G401 (cell line): ENCODE data around the gene TCF12. TPM values are rescaled to one million over a fixed set of nuclear protein-coding genes. Genes with fewer than 3 reads are reported as not detected.
A peak's percentile ranks its signal among the peaks of the same experiment; 100 is the strongest.

Experiments used
- DNase-seq: peaks from one replicate; pipeline ENCODE4 v3.0.0-alpha.2; 2015; ENCODE audit warnings: low spot score
- in situ Hi-C: cut with HindIII; loops from 2 replicates; pipeline ENCODE4 v1.10.0; 2016; ENCODE audit warnings: low sequenced_read_pairs, mixed read lengths
- total RNA-seq: library from RNA; depleted of rRNA; stranded (reverse); fragments of >200 nt; shearing (Covaris generic); gene quantifications from 2 replicates; pipeline ENCODE4 v1.2.3, GENCODE V29; 2014

Gene TCF12
- total RNA-seq, 1 experiment from 2014 or later = 55.3 TPM

- in situ Hi-C loops = no loop called here
- no peak for DNase-seq
Observed at GRCh38 chr15:57102858-57103257, 184.4 kb downstream of the TCF12 start.

- no peak for DNase-seq
- in situ Hi-C loops = no loop called here
Observed at GRCh38 chr15:57108296-57108695, 189.9 kb downstream of the TCF12 start.

GRCh38 chr15:57109005-57109404 is 190.6 kb downstream of the TCF12 start:
- DNase-seq = no peak
- in situ Hi-C loops = no loop called here

- DNase-seq = no peak
- in situ Hi-C loops = no loop called here
Observed at GRCh38 chr15:57111002-57111401, 192.6 kb downstream of the TCF12 start.

- in situ Hi-C loops = no loop called here
- no peak for DNase-seq
Observed at GRCh38 chr15:57112178-57112577, 193.7 kb downstream of the TCF12 start.

GRCh38 chr15:57114070-57114469 is 195.6 kb downstream of the TCF12 start:
- DNase-seq = no peak
- in situ Hi-C loops = no loop called here

GRCh38 chr15:57118013-57118799 is 199.8 kb downstream of the TCF12 start:
- in situ Hi-C loops = no loop called here
- no peak for DNase-seq

GRCh38 chr15:57122080-57122840 is 203.8 kb downstream of the TCF12 start:
- in situ Hi-C loops = no loop called here
- no peak for DNase-seq

GRCh38 chr15:57124036-57124435 is 205.6 kb downstream of the TCF12 start:
- DNase-seq = no peak
- in situ Hi-C loops = no loop called here

GRCh38 chr15:57129064-57129463 is 210.6 kb downstream of the TCF12 start:
- no peak for DNase-seq
- in situ Hi-C loops = no loop called here

GRCh38 chr15:57130956-57131355 is 212.5 kb downstream of the TCF12 start:
- no peak for DNase-seq
- in situ Hi-C loops = no loop called here

- peak; percentile 99 for DNase-seq
- in situ Hi-C loops = no loop called here
Observed at GRCh38 chr15:57133127-57133968, 214.9 kb downstream of the TCF12 start.

- in situ Hi-C loops = no loop called here
- DNase-seq = peak; percentile 18
Observed at GRCh38 chr15:57134071-57134605, 215.7 kb downstream of the TCF12 start.

- in situ Hi-C loops = no loop called here
- peak; percentile 60 for DNase-seq
Observed at GRCh38 chr15:57134851-57135250, 216.4 kb downstream of the TCF12 start.

GRCh38 chr15:57135800-57136199 is 217.4 kb downstream of the TCF12 start:
- in situ Hi-C loops = no loop called here
- no peak for DNase-seq

GRCh38 chr15:57138349-57138788 is 219.9 kb downstream of the TCF12 start:
- DNase-seq = peak; percentile 54
- in situ Hi-C loops = no loop called here

GRCh38 chr15:57143511-57144078 is 225.2 kb downstream of the TCF12 start:
- DNase-seq = no peak
- in situ Hi-C loops = no loop called here

GRCh38 chr15:57144448-57144847 is 226.0 kb downstream of the TCF12 start:
- no peak for DNase-seq
- in situ Hi-C loops = no loop called here
